ENCODE results near the gene SLC22A3. TPM values are rescaled to one million over a fixed set of nuclear protein-coding genes. Genes with fewer than 3 reads are reported as not detected.
"Not testable (repeated sequence)": the region's sequence is repeated elsewhere in the genome, so short reads cannot be mapped to it uniquely, and the experiment has no call there.

The SLC22A3 gene
- total and polyA plus RNA-seq, 2 experiments from 2014 or later: 34.9 to 40.3 TPM

DNA sequence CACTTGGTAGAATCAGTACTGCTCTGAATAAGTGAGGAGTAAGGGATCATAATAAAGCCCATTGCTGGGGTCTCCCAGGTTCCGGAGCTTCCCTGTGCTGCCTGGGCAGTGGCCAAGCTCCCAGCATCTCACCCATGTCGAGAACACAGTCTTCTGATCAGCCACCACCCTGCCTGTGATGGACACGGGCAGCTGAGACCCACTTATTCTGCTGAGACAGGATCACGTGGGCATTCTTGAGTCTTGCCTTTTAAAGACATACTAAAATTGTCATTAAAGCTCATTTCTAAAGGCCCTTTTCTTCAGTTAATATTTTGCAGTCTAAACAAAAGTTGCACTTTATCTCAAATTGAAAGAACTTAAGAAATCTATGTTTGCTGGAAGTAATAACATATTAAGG is 46.8 kb upstream of the SLC22A3 start:
- WGBS (ENCODE audit: low lambda C conversion rate, missing lambda C conversion rate): 66% methylated on average over 4 of the region's 4 CpGs
- Histone ChIP-seq H3K27me3 (no peaks in the 10 kb centered on the region), H3K79me2 (no peaks in the 10 kb centered on the region), H3K36me3 (replicated peaks; ENCODE audit: insufficient read depth, low read depth) (no peaks in the 10 kb centered on the region), H3K4me1 (ENCODE audit: insufficient read depth) (peaks cover 7% of the 10 kb centered on the region), H3K9me2 (replicated peaks; ENCODE audit: insufficient read depth) (no peaks in the 10 kb centered on the region), H2AFZ (no peak overlapping the region), H3K9me3 (ENCODE audit: low read depth) (no peaks in the 10 kb centered on the region), H4K20me1 (ENCODE audit: insufficient read depth, poor library complexity, severe bottlenecking) (no peaks in the 10 kb centered on the region), H3K27ac (no peak overlapping the region), H3K4me3 (no peak overlapping the region), H3K4me2 (no peak overlapping the region)
- TF ChIP-seq EZH2 (IDR thresholded peaks at IDR 0.05; ENCODE audit: borderline replicate concordance): no peak
- TF ChIP-seq, protein P1, sequence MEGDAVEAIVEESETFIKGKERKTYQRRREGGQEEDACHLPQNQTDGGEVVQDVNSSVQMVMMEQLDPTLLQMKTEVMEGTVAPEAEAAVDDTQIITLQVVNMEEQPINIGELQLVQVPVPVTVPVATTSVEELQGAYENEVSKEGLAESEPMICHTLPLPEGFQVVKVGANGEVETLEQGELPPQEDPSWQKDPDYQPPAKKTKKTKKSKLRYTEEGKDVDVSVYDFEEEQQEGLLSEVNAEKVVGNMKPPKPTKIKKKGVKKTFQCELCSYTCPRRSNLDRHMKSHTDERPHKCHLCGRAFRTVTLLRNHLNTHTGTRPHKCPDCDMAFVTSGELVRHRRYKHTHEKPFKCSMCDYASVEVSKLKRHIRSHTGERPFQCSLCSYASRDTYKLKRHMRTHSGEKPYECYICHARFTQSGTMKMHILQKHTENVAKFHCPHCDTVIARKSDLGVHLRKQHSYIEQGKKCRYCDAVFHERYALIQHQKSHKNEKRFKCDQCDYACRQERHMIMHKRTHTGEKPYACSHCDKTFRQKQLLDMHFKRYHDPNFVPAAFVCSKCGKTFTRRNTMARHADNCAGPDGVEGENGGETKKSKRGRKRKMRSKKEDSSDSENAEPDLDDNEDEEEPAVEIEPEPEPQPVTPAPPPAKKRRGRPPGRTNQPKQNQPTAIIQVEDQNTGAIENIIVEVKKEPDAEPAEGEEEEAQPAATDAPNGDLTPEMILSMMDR (IDR thresholded peaks at IDR 0.05; ENCODE audit: poor library complexity): no peak
- no peak for TF ChIP-seq EZH2phosphoT487 (IDR thresholded peaks at IDR 0.05; ENCODE audit: low read depth, severe bottlenecking, unreplicated experiment)
- no peak for DNase-seq (ENCODE audit: low spot score)

DNA sequence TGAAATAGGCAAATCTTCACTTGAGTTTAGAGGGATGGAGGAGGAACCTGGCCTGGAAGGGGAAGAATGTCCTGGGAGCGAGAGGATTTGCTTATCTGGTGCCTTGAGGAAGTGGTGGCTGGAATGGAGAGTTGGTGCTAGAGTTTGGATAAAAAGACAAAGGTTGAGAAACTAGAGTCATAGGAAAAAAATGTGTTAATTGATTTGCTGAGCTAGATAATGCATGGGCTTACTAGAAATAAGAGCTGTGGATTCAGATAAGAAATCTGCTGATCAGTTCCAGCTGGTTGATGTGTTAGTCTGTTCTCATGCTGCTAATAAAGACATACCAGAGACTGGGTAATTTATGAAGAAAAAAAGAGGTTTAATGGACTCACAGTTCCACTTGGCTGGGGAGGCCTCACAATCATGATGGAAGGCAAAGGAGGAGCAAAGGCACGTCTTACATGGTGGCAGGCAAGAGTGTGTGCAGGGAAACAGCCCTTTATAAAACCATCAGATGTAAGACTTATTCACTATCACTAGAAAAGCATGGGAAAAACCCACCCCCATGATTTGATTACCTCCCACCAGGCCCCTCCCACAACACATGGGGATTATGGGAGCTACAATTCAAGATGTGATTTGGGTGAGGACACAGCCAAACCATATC is 45.6 kb upstream of the SLC22A3 start:
- DNase-seq (ENCODE audit: low spot score); H2AFZ ChIP-seq; H4K20me1 ChIP-seq (ENCODE audit: insufficient read depth, poor library complexity, severe bottlenecking); H3K9me2 ChIP-seq (replicated peaks; ENCODE audit: insufficient read depth); H3K4me2 ChIP-seq; H3K4me3 ChIP-seq; H3K9me3 ChIP-seq (ENCODE audit: low read depth); H3K4me1 ChIP-seq (ENCODE audit: insufficient read depth); H3K36me3 ChIP-seq (replicated peaks; ENCODE audit: insufficient read depth, low read depth); H3K27me3 ChIP-seq; H3K79me2 ChIP-seq: not testable (repeated sequence)
- H3K27ac ChIP-seq: peak overlapping the region; percentile 53
- WGBS (ENCODE audit: low lambda C conversion rate, missing lambda C conversion rate): 69% methylated on average over 2 of the region's 2 CpGs

DNA sequence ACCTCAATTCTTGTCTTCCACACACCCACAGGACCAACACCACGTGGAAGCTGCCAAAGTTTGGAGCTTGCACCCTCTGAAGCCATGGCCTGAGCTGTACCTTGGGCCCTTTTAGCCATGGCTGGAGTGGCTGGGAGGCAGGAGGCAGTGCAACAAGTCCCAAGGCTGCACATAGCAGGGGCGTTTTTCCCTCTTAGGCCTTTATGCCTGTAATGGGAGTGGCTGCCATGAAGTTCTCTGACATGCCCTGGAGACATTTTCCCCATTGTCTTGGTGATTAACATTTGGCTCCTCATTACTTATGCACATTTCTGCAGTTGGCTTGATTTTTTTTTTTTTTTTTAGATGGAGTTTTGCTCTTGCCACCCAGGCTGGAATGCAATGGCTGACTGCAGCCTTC is 44.4 kb upstream of the SLC22A3 start:
- peaks cover 7% of the 10 kb centered on the region for H3K4me1 ChIP-seq (ENCODE audit: insufficient read depth)
- H3K36me3 ChIP-seq (replicated peaks; ENCODE audit: insufficient read depth, low read depth): no peaks in the 10 kb centered on the region
- H3K9me3 ChIP-seq (ENCODE audit: low read depth): no peaks in the 10 kb centered on the region
- H3K27ac ChIP-seq: no peak overlapping the region
- H3K4me3 ChIP-seq: no peak overlapping the region
- H3K9me2 ChIP-seq (replicated peaks; ENCODE audit: insufficient read depth): no peaks in the 10 kb centered on the region
- WGBS (ENCODE audit: low lambda C conversion rate, missing lambda C conversion rate): 69% methylated on average over 2 of the region's 2 CpGs
- H4K20me1 ChIP-seq (ENCODE audit: insufficient read depth, poor library complexity, severe bottlenecking): no peaks in the 10 kb centered on the region
- H3K79me2 ChIP-seq: no peaks in the 10 kb centered on the region
- no peak overlapping the region for H2AFZ ChIP-seq
- DNase-seq (ENCODE audit: low spot score): no peak
- TF ChIP-seq EZH2 (IDR thresholded peaks at IDR 0.05; ENCODE audit: borderline replicate concordance): no peak
- TF ChIP-seq EZH2phosphoT487 (IDR thresholded peaks at IDR 0.05; ENCODE audit: low read depth, severe bottlenecking, unreplicated experiment): no peak
- TF ChIP-seq, protein P1 (IDR thresholded peaks at IDR 0.05; ENCODE audit: poor library complexity): no peak
- H3K27me3 ChIP-seq: no peaks in the 10 kb centered on the region
- no peak overlapping the region for H3K4me2 ChIP-seq

DNA sequence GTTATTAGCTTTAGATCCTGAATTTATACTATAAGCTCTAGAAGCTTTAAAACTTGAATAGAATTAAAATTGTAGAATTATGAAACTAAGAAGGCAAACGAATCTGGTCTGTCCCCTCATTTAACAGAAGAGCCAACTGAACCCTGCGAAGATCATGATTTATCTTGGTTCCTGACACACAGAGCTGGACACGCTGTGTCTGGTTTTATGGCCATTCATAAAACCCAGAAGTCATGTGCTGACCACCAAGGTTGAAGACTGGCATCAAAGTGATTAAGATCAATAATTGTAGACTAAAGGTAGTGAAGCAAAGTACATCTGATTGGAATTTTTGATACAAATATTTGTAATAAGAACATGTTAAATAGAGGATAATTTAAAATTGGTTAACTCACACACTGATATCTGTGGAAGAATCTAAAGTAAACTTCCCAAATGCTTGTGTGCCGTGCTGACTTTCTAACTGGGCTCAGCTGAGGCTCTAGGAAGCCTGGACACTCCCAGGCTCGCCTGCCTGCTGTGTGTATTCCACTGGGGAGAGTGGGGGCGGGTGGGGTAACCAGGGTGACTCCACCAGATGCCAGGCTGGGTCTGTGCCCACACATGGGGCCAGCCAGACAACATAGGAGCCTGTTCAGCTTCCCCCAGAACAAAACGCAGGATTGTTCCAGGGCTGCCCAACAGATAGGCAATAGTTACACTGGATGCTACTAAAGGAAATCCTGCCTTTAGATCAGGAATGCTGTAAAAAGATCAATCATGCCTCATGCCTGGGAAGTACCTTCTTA is 42.1 kb upstream of the SLC22A3 start:
- H2AFZ ChIP-seq: no peak overlapping the region
- no peak for DNase-seq (ENCODE audit: low spot score)
- 67% methylated on average over 7 of the region's 7 CpGs for WGBS (ENCODE audit: low lambda C conversion rate, missing lambda C conversion rate)
- no peaks in the 10 kb centered on the region for H3K9me2 ChIP-seq (replicated peaks; ENCODE audit: insufficient read depth)
- H3K4me3 ChIP-seq: no peak overlapping the region
- H3K27ac ChIP-seq: no peak overlapping the region
- H3K4me2 ChIP-seq: no peak overlapping the region
- no peaks in the 10 kb centered on the region for H3K27me3 ChIP-seq
- H3K79me2 ChIP-seq: no peaks in the 10 kb centered on the region
- H3K4me1 ChIP-seq (ENCODE audit: insufficient read depth): peaks cover under 1% of the 10 kb centered on the region
- no peaks in the 10 kb centered on the region for H3K36me3 ChIP-seq (replicated peaks; ENCODE audit: insufficient read depth, low read depth)
- TF ChIP-seq EZH2phosphoT487 (IDR thresholded peaks at IDR 0.05; ENCODE audit: low read depth, severe bottlenecking, unreplicated experiment) (no peak), EZH2 (IDR thresholded peaks at IDR 0.05; ENCODE audit: borderline replicate concordance) (no peak)
- TF ChIP-seq, protein P1 (IDR thresholded peaks at IDR 0.05; ENCODE audit: poor library complexity): no peak
- no peaks in the 10 kb centered on the region for H4K20me1 ChIP-seq (ENCODE audit: insufficient read depth, poor library complexity, severe bottlenecking)
- no peaks in the 10 kb centered on the region for H3K9me3 ChIP-seq (ENCODE audit: low read depth)

Measured in hepatocyte (in vitro differentiated cells).